SU-DHL-6 (cell line): ENCODE measurements around the gene LRCH3.

ENCODE experiments used
- H2AFZ ChIP-seq: fragments of 200-600 bp; sonication (generic); 2 replicates; pipeline ENCODE4 v1.6.1; 2014; ENCODE audit warnings: low read depth, mild to moderate bottlenecking, moderate library complexity, mixed read lengths, antibody characterized with exemption, low read length; ENCODE audit not compliant: severe bottlenecking
- H3F3A ChIP-seq: fragments of 200-600 bp; shearing (Covaris generic); 2 replicates; pipeline ENCODE4 v1.6.0; 2016; ENCODE audit warnings: antibody characterized with exemption, mild to moderate bottlenecking; ENCODE audit not compliant: insufficient read depth
- H3K27ac ChIP-seq: fragments of 200-600 bp; sonication (generic); 2 replicates; pipeline ENCODE4 v1.5.1; 2016; ENCODE audit warnings: low read depth, mild to moderate bottlenecking, low read length, moderate library complexity, mixed read lengths
- H3K27me3 ChIP-seq: fragments of 200-600 bp; sonication (generic), shearing (Covaris generic); 2 replicates; pipeline ENCODE4 v1.6.0; 2014; ENCODE audit warnings: mild to moderate bottlenecking, low read length
- H3K36me3 ChIP-seq: fragments of 200-600 bp; sonication (generic); 2 replicates; pipeline ENCODE4 v1.6.1; 2014; ENCODE audit warnings: mild to moderate bottlenecking, low read length, mixed read lengths
- H3K4me2 ChIP-seq: fragments of 300-600, 200-600 bp; shearing (Covaris generic), sonication (generic); 2 replicates; pipeline ENCODE4 v1.6.0; 2014; ENCODE audit warnings: low read length, low read depth, mild to moderate bottlenecking; ENCODE audit not compliant: poor library complexity, severe bottlenecking
- H3K4me3 ChIP-seq: fragments of 200-600 bp; sonication (generic); 2 replicates; pipeline ENCODE4 v1.5.1; 2014; ENCODE audit warnings: antibody characterized with exemption, low read length, mild to moderate bottlenecking, mixed read lengths; ENCODE audit not compliant: insufficient read depth, poor library complexity, severe bottlenecking
- H3K79me2 ChIP-seq: fragments of 200-600 bp; sonication (generic); 2 replicates; pipeline ENCODE4 v1.6.1; 2014; ENCODE audit warnings: mild to moderate bottlenecking, low read length, moderate library complexity; ENCODE audit not compliant: insufficient read depth
- H3K9ac ChIP-seq: fragments of 200-600 bp; sonication (generic); 2 replicates; pipeline ENCODE4 v1.7.0; 2014; ENCODE audit warnings: mild to moderate bottlenecking, low read length
- H3K9me2 ChIP-seq: fragments of 200-600 bp; sonication (generic); replicated peaks from 2 replicates; pipeline ENCODE4 v1.6.1; 2014; ENCODE audit warnings: low read length; ENCODE audit not compliant: insufficient read depth
- H3K9me3 ChIP-seq: fragments of 200-600 bp; sonication (generic); 2 replicates; pipeline ENCODE4 v1.6.1; 2014; ENCODE audit warnings: low read length, mixed read lengths; ENCODE audit not compliant: insufficient read depth
- H4K20me1 ChIP-seq: fragments of 200-600 bp; sonication (generic); 2 replicates; pipeline ENCODE4 v1.6.1; 2014; ENCODE audit warnings: low read depth, mild to moderate bottlenecking, antibody characterized with exemption, low read length, moderate library complexity, mixed read lengths
- CTCF ChIP-seq: fragments of 200-600 bp; sonication (generic); IDR thresholded peaks from one replicate; pipeline ENCODE4 v1.5.1; 2017; ENCODE audit warnings: antibody characterized with exemption, mild to moderate bottlenecking, low read length, moderate library complexity; ENCODE audit not compliant: insufficient read depth, poor library complexity, severe bottlenecking
- EZH2phosphoT487 ChIP-seq: fragments of 200-600 bp; sonication (generic), shearing (Covaris generic); conservative IDR thresholded peaks from 2 replicates; pipeline ENCODE4 v1.6.1; 2018; ENCODE audit warnings: mild to moderate bottlenecking, antibody characterized with exemption, low read length, moderate library complexity, mixed read lengths

The LRCH3 gene

GRCh38 chr3:197837282-197837681 is 46.2 kb downstream of the LRCH3 start:
- no peaks in the 10 kb centered on the region for H4K20me1 ChIP-seq
- H3K4me2 ChIP-seq = no peak overlapping the region
- no peaks in the 10 kb centered on the region for H3K9me3 ChIP-seq
- H2AFZ ChIP-seq = no peak overlapping the region
- peaks cover 18% of the 10 kb centered on the region; the same call in 1 of the 2 replicates for H3K36me3 ChIP-seq
- H3K79me2 ChIP-seq = no peaks in the 10 kb centered on the region
- H3K27ac ChIP-seq = no peak overlapping the region
- H3F3A ChIP-seq = no peaks in the 10 kb centered on the region
- no peaks in the 10 kb centered on the region for H3K9me2 ChIP-seq
- H3K9ac ChIP-seq = no peak overlapping the region
- H3K4me3 ChIP-seq = no peak overlapping the region
- H3K27me3 ChIP-seq = no peaks in the 10 kb centered on the region
- TF ChIP-seq EZH2phosphoT487 (no peak), CTCF (no peak)

- Histone ChIP-seq H3K27me3 (no peaks in the 10 kb centered on the region), H2AFZ (no peak overlapping the region), H3K9ac (no peak overlapping the region), H3K36me3 (peaks cover 12% of the 10 kb centered on the region; the same call in 1 of the 2 replicates), H3F3A (no peaks in the 10 kb centered on the region), H4K20me1 (no peaks in the 10 kb centered on the region), H3K4me2 (no peak overlapping the region), H3K9me2 (no peaks in the 10 kb centered on the region), H3K27ac (no peak overlapping the region), H3K79me2 (no peaks in the 10 kb centered on the region), H3K9me3 (no peaks in the 10 kb centered on the region), H3K4me3 (no peak overlapping the region)
- TF ChIP-seq EZH2phosphoT487 (no peak), CTCF (no peak)
Measured at GRCh38 chr3:197841789-197842188, 50.7 kb downstream of the LRCH3 start.

- Histone ChIP-seq H3K27me3 (no peaks in the 10 kb centered on the region), H3K9me2 (no peaks in the 10 kb centered on the region), H4K20me1 (no peaks in the 10 kb centered on the region), H3K36me3 (peaks cover 3% of the 10 kb centered on the region; the same call in 1 of the 2 replicates), H3K9me3 (no peaks in the 10 kb centered on the region), H2AFZ (no peak overlapping the region), H3K27ac (no peak overlapping the region), H3K9ac (no peak overlapping the region), H3K79me2 (no peaks in the 10 kb centered on the region), H3K4me3 (no peak overlapping the region), H3K4me2 (no peak overlapping the region), H3F3A (no peaks in the 10 kb centered on the region)
- TF ChIP-seq CTCF (no peak), EZH2phosphoT487 (no peak)
Measured at GRCh38 chr3:197846491-197846890, 55.4 kb downstream of the LRCH3 start.
